Transverse colon (tissue), 3 donors: Measurements from ENCODE around the gene EFCAB8.

Experiments
- CTCF ChIP-seq, 5 experiments: fragments of 200-600 bp in 3 of 5; fragments of 450-650 bp in 2 of 5; sonication (generic) in 3 of 5; IDR thresholded peaks; 1 replicate in 2 of 5; 2 replicates in 3 of 5; pipeline ENCODE4 v1.5.1; 2016 to 2017; ENCODE audit warnings: antibody characterized with exemption in 5 of 5, inconsistent platforms in 3 of 5, mild to moderate bottlenecking in 2 of 5, moderate library complexity in 1 of 5
- EP300 ChIP-seq: sonication (generic); formaldehyde crosslinking; IDR thresholded peaks from one replicate; pipeline ENCODE4 v1.6.1; 2017; ENCODE audit warnings: antibody characterized with exemption, low read depth
- POLR2A ChIP-seq: fragments of 450-650 bp; IDR thresholded peaks from one replicate; pipeline ENCODE4 v1.6.1; 2016; ENCODE audit warnings: antibody characterized with exemption, mild to moderate bottlenecking, moderate library complexity

DNA sequence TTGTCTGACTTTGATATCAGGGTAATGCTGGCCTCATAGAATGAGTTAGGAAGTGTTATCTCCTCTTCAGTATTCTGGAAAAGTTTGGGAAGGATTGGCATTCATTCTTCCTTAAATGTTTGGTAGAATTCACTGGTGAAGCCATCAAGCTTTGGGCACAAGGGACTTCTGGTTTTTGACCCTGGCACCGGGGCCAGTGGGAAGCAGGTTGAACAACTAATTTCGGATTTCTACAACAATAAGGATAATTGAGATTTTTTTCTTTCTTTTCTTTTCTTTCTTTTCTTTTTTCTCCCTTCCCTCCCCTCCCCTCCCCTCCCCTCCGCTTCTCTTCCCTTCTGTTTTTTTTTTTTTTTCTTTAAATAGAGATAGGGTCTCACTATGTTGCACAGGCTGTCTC is 70.4 kb downstream of the EFCAB8 start:
- no peak for TF ChIP-seq CTCF (IDR thresholded peaks at IDR 0.05)
- no peak for TF ChIP-seq POLR2A
- TF ChIP-seq EP300: no peak
